SK-N-DZ (cell line): ENCODE data around the gene PPP1R1C. TPM values are rescaled to one million over a fixed set of nuclear protein-coding genes. Genes with fewer than 3 reads are reported as not detected.
A peak's percentile ranks its signal among the peaks of the same experiment; 100 is the strongest.
"Not testable (repeated sequence)": the region's sequence is repeated elsewhere in the genome, so short reads cannot be mapped to it uniquely, and the experiment has no call there.

Experiments used
- DNase-seq: peaks from one replicate; pipeline ENCODE4 v3.0.0-alpha.2; 2015; ENCODE audit warnings: low spot score
- polyA plus RNA-seq, 2 experiments: library from polyadenylated mRNA; depleted of rRNA; stranded (reverse); fragments of >200 nt; gene quantifications; 2 replicates each; pipeline ENCODE4 v1.2.3, GENCODE V29; 2014

Gene PPP1R1C
- 0.09 TPM in 1 of 2 replicates, not detected in the other for polyA plus RNA-seq (2014; cell fraction: cytosol; rRNA removed)
- polyA plus RNA-seq (2014; cell fraction: nucleus; rRNA removed), result 0.58 TPM in 1 of 2 replicates, not detected in the other

GRCh38 chr2:181985632-181986205 is at the start of gene PPP1R1C:
PPP1R1C (plus strand) TSS chr2:181985853; CDS start chr2:181986111, 258 bp downstream.
- DNase-seq, result no peak

GRCh38 chr2:181937473-181937872 is 48.2 kb upstream of the PPP1R1C start:
- no peak for DNase-seq

- no peak for DNase-seq
Observed at GRCh38 chr2:181943411-181944124, 42.1 kb upstream of the PPP1R1C start.

GRCh38 chr2:181944164-181944913 is 41.3 kb upstream of the PPP1R1C start:
- DNase-seq, result no peak

- no peak for DNase-seq
Observed at GRCh38 chr2:181944914-181945291, 40.8 kb upstream of the PPP1R1C start.

- DNase-seq, result no peak
Observed at GRCh38 chr2:181946444-181947127, 39.1 kb upstream of the PPP1R1C start.

GRCh38 chr2:181947273-181947672 is 38.4 kb upstream of the PPP1R1C start:
- no peak for DNase-seq

GRCh38 chr2:181948227-181948626 is 37.4 kb upstream of the PPP1R1C start:
- DNase-seq, result no peak

GRCh38 chr2:181949047-181949446 is 36.6 kb upstream of the PPP1R1C start:
- no peak for DNase-seq

GRCh38 chr2:181952404-181953226 is 33.0 kb upstream of the PPP1R1C start:
- no peak for DNase-seq

- peak; percentile 64 for DNase-seq
Observed at GRCh38 chr2:181953881-181954537, 31.6 kb upstream of the PPP1R1C start.

- DNase-seq, result no peak
Observed at GRCh38 chr2:181954538-181954883, 31.1 kb upstream of the PPP1R1C start.

- DNase-seq, result peak; percentile 3
Observed at GRCh38 chr2:181955010-181955409, 30.6 kb upstream of the PPP1R1C start.

GRCh38 chr2:181955866-181956265 is 29.8 kb upstream of the PPP1R1C start:
- not testable (repeated sequence) for DNase-seq

GRCh38 chr2:181957668-181958067 is 28.0 kb upstream of the PPP1R1C start:
- DNase-seq, result no peak

- no peak for DNase-seq
Observed at GRCh38 chr2:181958726-181959125, 26.9 kb upstream of the PPP1R1C start.

- DNase-seq, result no peak
Observed at GRCh38 chr2:181959508-181959907, 26.1 kb upstream of the PPP1R1C start.

GRCh38 chr2:181961167-181961566 is 24.5 kb upstream of the PPP1R1C start:
- DNase-seq, result not testable (repeated sequence)

GRCh38 chr2:181962142-181962541 is 23.5 kb upstream of the PPP1R1C start:
- no peak for DNase-seq

GRCh38 chr2:181970160-181970794 is 15.4 kb upstream of the PPP1R1C start:
- no peak for DNase-seq
